T-helper 2 cell treated with Interferon-gamma antibody and Interleukin-4, amounts not matched to agents 100 ng/mL and 5 ng/mL, for 36 hours (primary cell): ENCODE results near the gene ABCG2. TPM values are rescaled to one million over a fixed set of nuclear protein-coding genes. Genes with fewer than 3 reads are reported as not detected.
"Not testable (repeated sequence)": the region's sequence is repeated elsewhere in the genome, so short reads cannot be mapped to it uniquely, and the experiment has no call there.

Source experiments
- intact Hi-C: fragments of 100-400 bp; cut with micrococcal nuclease; formaldehyde crosslinking; loops from one replicate; pipeline ENCODE4 v1.15.1; 2023
- total RNA-seq: library from RNA; stranded (reverse); gene quantifications from 2 replicates; pipeline ENCODE4 v1.2.3, GENCODE V29; 2022

The ABCG2 gene
- total RNA-seq, 1 donor from 2014 or later: 0.75 TPM

DNA sequence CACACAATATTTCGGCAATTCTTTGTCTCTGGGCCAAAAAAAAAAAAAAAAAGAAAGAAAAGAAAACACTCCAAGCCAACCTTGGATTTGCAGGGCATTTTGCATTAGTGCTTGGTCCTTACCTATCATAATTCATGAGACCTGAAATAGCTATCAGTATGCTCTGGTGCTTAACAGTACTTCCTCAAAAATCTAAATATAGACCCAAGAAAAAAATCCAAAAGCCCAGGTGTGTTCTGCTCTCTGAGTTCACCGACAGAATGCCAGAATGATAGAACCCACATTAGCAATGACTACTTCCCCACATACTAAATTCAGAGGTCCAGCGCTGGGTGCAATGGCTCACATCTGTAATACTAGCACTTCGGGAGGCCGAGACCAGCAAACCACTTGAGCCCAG, 42.9 kb downstream of the ABCG2 start:
- intact Hi-C loops: no loop called here

- intact Hi-C loops: no loop called here
Measured at GRCh38 chr4:88112856-88113255, 45.6 kb downstream of the ABCG2 start.

DNA sequence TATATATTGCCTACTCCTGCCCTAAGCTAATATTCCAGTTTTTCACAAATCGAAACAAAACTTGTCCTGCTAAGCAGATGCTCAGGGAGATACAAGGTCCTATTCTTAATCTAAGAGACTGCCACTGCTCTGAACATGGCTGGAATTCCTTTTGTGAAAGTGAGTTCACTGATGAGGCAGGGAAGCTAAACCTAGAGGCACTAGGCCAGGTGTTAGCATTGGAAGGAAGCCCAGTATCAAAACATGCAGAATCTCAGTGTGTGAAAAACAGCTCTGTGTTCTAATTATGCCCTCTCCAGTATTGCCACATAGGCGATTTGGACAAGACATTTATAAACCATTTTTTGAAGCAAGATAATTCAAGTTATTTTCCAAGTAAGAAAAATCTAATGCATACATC, 47.6 kb downstream of the ABCG2 start:
- intact Hi-C loops: no loop called here

- intact Hi-C loops: no loop called here
Measured at GRCh38 chr4:88109123-88109881, 49.1 kb downstream of the ABCG2 start.

- intact Hi-C loops: no loop called here
Measured at GRCh38 chr4:88108747-88109122, 49.7 kb downstream of the ABCG2 start.

GRCh38 chr4:88108108-88108465, 50.4 kb downstream of the ABCG2 start:
- intact Hi-C loops: not testable (repeated sequence)

DNA sequence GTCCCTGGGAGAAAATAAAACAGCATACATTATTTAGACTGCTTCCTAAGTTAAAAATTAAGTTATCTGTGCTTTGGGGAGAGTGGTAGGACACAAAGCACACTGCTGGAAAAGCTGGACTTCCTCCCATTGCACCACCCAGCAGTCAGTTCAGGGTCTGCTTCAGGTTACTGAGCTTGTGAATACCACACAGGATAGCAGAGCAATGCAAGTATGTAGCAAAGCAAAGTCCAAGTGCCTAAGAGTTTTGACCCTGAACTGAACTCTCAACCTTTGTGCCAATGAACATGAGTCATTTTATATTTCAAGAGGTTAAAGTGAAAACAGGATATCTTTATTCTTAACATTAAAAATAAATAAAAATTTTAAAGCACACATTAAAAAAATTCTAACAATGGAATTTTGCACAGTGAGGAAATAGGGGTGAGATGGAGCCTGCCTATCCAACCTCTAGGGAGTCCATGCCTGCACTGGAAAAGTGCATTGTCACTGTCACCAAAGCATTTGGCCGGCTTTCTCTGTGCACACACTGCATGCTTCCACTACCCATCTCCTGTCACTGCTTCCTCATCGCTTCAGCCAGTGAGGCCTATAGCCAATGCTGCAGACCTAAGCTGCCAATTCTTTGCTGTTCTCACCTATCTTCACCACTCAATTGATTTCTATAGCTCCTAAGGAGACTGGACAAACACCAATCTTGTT, 50.9 kb downstream of the ABCG2 start:
- intact Hi-C loops: no loop called here

- intact Hi-C loops: no loop called here
Measured at GRCh38 chr4:88106205-88106604, 52.2 kb downstream of the ABCG2 start.

GRCh38 chr4:88104902-88105610, 53.4 kb downstream of the ABCG2 start:
- intact Hi-C loops: no loop called here

DNA sequence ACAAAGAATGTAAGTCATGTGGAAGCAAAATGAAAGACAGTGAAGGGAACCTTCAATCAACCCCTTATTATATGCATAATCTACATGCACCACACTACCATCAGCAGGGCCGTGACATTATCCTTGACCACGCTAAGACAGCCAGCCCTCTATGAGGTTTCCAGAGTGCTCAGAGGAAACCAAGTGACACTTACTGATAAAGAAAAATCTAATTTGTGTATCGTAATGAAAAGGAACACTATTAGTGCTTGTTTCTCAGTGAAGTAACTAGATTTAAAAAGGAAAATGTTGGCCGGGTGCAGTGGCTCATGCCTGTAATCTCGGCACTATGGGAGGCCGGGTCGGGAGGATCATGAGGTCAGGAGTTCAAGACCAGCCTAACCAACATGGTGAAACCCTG, 56.4 kb downstream of the ABCG2 start:
- intact Hi-C loops: no loop called here

DNA sequence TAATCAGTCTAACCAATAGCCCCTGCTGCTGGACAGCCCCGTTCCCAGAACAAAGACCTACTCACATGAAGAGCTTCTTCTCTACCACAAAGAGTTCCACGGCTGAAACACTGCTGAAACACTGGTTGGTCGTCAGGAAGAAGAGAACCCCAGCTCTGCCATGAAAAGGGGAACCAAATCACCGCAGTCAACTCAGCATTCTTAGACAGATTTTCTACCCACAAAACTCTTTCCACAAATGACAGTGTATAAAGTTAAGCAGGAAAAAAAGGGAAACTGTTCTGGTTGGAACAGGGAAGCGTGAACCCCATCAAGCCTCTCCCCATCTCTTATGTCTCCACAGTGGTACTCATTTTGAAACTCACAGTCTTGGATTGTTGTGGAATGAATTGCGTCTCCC, 57.3 kb downstream of the ABCG2 start:
- intact Hi-C loops: no loop called here

DNA sequence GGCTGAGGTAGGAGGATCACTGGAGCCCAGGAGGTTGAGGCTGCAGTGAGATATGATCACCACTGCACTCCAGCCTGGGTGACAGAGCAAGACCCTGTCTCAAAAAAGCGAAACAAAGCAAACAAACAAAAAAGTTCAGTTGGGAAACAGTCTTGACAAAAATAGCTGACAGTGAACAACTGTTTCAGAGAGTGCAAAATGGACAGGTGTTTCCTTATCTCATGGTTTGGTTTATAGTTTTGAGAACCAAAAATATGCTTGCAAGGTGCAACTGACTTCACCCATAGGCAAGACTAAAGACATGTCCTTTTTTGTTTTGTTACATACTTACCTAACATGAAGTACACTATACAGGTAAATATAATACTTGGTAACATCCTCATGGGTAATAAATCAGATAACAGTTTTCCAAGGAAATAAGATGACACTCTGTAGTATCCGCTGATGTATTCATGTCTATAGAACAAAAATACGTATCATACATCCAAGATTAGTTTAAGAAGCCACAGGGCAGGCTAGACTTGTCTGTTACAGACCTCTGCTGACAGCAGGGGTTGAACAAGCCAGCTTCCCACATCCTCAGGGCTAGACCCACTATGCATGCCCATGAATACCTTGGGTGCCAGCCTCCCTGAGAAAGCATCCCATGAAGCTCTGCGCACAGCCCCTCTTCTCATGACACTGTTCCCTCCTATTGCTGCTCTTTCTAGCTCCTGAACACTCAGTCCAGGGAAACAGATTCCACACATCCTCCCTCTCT, 59.3 kb downstream of the ABCG2 start:
- intact Hi-C loops: no loop called here

GRCh38 chr4:88097781-88098180, 60.7 kb downstream of the ABCG2 start:
- intact Hi-C loops: no loop called here

GRCh38 chr4:88097301-88097700, 61.1 kb downstream of the ABCG2 start:
- intact Hi-C loops: no loop called here

- intact Hi-C loops: no loop called here
Measured at GRCh38 chr4:88093874-88094273, 64.6 kb downstream of the ABCG2 start.

DNA sequence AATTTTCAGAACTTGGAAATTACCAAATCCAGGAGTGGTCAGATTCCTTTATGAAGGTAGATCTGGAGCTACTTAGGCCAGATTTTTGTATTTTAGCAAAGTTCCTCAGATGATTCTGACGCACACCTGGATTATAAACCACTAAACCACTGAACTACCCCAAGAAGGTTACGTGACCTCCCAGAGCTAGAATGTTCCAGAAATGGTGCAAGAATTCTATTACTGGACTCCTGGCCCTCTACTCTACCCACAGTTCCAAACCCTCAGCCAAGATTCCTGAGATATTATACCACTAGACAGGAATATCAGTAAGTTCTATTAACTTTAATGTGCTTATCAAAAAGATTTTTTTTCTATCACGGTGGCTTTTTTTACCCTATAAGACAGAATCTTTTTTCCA, 67.1 kb downstream of the ABCG2 start:
- intact Hi-C loops: no loop called here

- intact Hi-C loops: no loop called here
Measured at GRCh38 chr4:88090898-88091297, 67.5 kb downstream of the ABCG2 start.

- intact Hi-C loops: no loop called here
Measured at GRCh38 chr4:88087004-88087403, 71.4 kb downstream of the ABCG2 start.

GRCh38 chr4:88080626-88081025, 77.8 kb downstream of the ABCG2 start:
- intact Hi-C loops: no loop called here

DNA sequence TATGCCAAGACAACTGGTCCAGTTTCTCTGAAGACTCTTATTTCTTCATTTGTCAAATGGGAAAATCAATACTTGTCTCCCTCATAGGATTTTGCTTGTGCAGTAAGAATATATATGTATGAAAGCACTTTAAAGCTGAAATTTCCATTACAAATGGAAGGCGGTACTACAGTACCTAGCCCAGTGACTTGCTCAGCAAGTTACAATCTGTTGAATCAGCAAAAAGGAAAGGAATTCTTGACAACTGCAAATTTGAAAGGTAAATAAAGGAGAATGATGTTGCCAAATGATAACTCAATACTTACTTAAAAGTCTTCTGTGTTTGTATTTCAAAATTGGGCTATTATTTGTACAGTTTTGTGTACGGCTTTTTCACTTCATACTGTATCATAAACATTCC, 79.9 kb downstream of the ABCG2 start:
- intact Hi-C loops: no loop called here

- intact Hi-C loops: no loop called here
Measured at GRCh38 chr4:88077911-88078524, 80.4 kb downstream of the ABCG2 start.
